IMR-90 (cell line): ENCODE data around the gene ADGRG1. TPM values are rescaled to one million over a fixed set of nuclear protein-coding genes. Genes with fewer than 3 reads are reported as not detected.

Experiments
- ATAC-seq: fragments of 200-7000 bp; cut with Tn5 transposase; 2 replicates; pipeline ENCODE4 v1.9.1; 2020; ENCODE audit warnings: low read depth, mild to moderate bottlenecking, moderate library complexity
- BruUV-seq: library from RNA; stranded (reverse); fragments of 400-500 nt; replicated peaks from 2 replicates; lab custom pipeline; 2021; lab: Mats Ljungman, UMichigan
- CTCF ChIA-PET: fragments of 300-600 bp; formaldehyde crosslinking; extraction: SDS; loops from one replicate; lab custom pipeline; 2021; ENCODE audit warnings: antibody characterized with exemption; lab: Yijun Ruan, JAX
- POLR2A ChIA-PET: fragments of 300-600 bp; sonication (Branson Sonifier 250); formaldehyde crosslinking; loops from one replicate; lab custom pipeline; 2022; ENCODE audit warnings: antibody characterized with exemption; ENCODE audit not compliant: unreplicated experiment; lab: Charles Lee
- DNase-seq: peaks from one replicate; pipeline ENCODE4 v3.0.0; 2013
- H2AFZ ChIP-seq: replicated peaks from 2 replicates; pipeline ENCODE3; 2013; ENCODE audit warnings: low read length, mild to moderate bottlenecking; ENCODE audit not compliant: poor library complexity
- H2AK5ac ChIP-seq: 2 replicates; pipeline ENCODE4 v1.6.1; 2013; ENCODE audit warnings: low read depth, low read length, inconsistent platforms
- H2AK9ac ChIP-seq: replicated peaks from 2 replicates; pipeline ENCODE3; 2013; ENCODE audit warnings: mild to moderate bottlenecking, low read depth, low read length, moderate library complexity; ENCODE audit not compliant: poor library complexity
- H2BK120ac ChIP-seq: 2 replicates; pipeline ENCODE4 v1.6.1; 2013; ENCODE audit warnings: low read depth, low read length, inconsistent platforms
- H2BK15ac ChIP-seq: 3 replicates; pipeline ENCODE4 v1.6.1; 2013; ENCODE audit warnings: low read depth, low read length, inconsistent platforms
- H2BK20ac ChIP-seq: 2 replicates; pipeline ENCODE4 v1.6.1; 2013; ENCODE audit warnings: low read depth, mild to moderate bottlenecking, inconsistent platforms, low read length, moderate library complexity
- H2BK5ac ChIP-seq: 2 replicates; pipeline ENCODE4 v1.6.1; 2013; ENCODE audit warnings: mild to moderate bottlenecking, low read depth, low read length, inconsistent platforms; ENCODE audit not compliant: poor library complexity, severe bottlenecking
- H3K14ac ChIP-seq: replicated peaks from 2 replicates; pipeline ENCODE4 v1.6.1; 2013; ENCODE audit warnings: low read depth, low read length, inconsistent platforms
- H3K18ac ChIP-seq: 2 replicates; pipeline ENCODE4 v1.6.1; 2013; ENCODE audit warnings: low read depth, low read length, control low read depth
- H3K23ac ChIP-seq: 2 replicates; pipeline ENCODE4 v1.6.1; 2013; ENCODE audit warnings: low read depth, low read length, inconsistent platforms
- H3K27ac ChIP-seq: 2 replicates; pipeline ENCODE4 v1.5.1; 2013; ENCODE audit warnings: mild to moderate bottlenecking, control low read depth, low read length; ENCODE audit not compliant: insufficient read depth
- H3K27me3 ChIP-seq: 2 replicates; pipeline ENCODE4 v1.6.1; 2013; ENCODE audit warnings: low read length; ENCODE audit not compliant: control insufficient read depth, insufficient read depth
- H3K36me3 ChIP-seq: 2 replicates; pipeline ENCODE4 v1.6.1; 2013; ENCODE audit warnings: low read length, mixed read lengths; ENCODE audit not compliant: control insufficient read depth, insufficient read depth
- H3K4ac ChIP-seq: 2 replicates; pipeline ENCODE4 v1.6.1; 2013; ENCODE audit warnings: low read depth, low read length, inconsistent platforms
- H3K4me1 ChIP-seq: 2 replicates; pipeline ENCODE4 v1.6.1; 2013; ENCODE audit warnings: low read length, mixed read lengths; ENCODE audit not compliant: control insufficient read depth, insufficient read depth
- H3K4me2 ChIP-seq: 2 replicates; pipeline ENCODE4 v1.6.1; 2013; ENCODE audit warnings: low read depth, mild to moderate bottlenecking, control low read depth, low read length, moderate library complexity
- H3K4me3 ChIP-seq: 2 replicates; pipeline ENCODE4 v1.5.1; 2013; ENCODE audit warnings: low read depth, mild to moderate bottlenecking, control low read depth, low read length, moderate library complexity; ENCODE audit not compliant: insufficient read depth
- H3K56ac ChIP-seq: 2 replicates; pipeline ENCODE4 v1.6.1; 2013; ENCODE audit warnings: low read length, inconsistent platforms; ENCODE audit not compliant: insufficient read depth; ENCODE audit errors: extremely low read depth
- H3K79me1 ChIP-seq, 2 experiments: 2 replicates each; pipeline ENCODE4 v1.6.1; 2013; ENCODE audit warnings: low read length in 2 of 2, inconsistent platforms in 1 of 2, low read depth in 1 of 2
- H3K9ac ChIP-seq: 2 replicates; pipeline ENCODE4 v1.6.1; 2013; ENCODE audit warnings: low read depth, low read length, control low read depth
- H3K9me1 ChIP-seq: 2 replicates; pipeline ENCODE4 v1.6.1; 2013; ENCODE audit warnings: low read length, inconsistent platforms; ENCODE audit not compliant: insufficient read depth
- H3K9me3 ChIP-seq: 2 replicates; pipeline ENCODE4 v1.6.1; 2013; ENCODE audit warnings: low read length; ENCODE audit not compliant: control insufficient read depth, insufficient read depth
- H4K20me1 ChIP-seq: 2 replicates; pipeline ENCODE4 v1.6.1; 2013; ENCODE audit warnings: low read length, inconsistent platforms; ENCODE audit not compliant: insufficient read depth
- H4K5ac ChIP-seq: 2 replicates; pipeline ENCODE4 v1.6.1; 2013; ENCODE audit warnings: mild to moderate bottlenecking, low read depth, low read length, control low read depth
- H4K8ac ChIP-seq, 2 experiments: 2 replicates each; pipeline ENCODE4 v1.6.1; 2013; ENCODE audit warnings: low read depth in 2 of 2, low read length in 2 of 2, control low read depth in 1 of 2, inconsistent platforms in 1 of 2
- H4K91ac ChIP-seq: 2 replicates; pipeline ENCODE4 v1.6.1; 2013; ENCODE audit warnings: low read depth, low read length, inconsistent platforms; ENCODE audit not compliant: insufficient read depth
- BHLHE40 ChIP-seq: fragments of 150-350 bp; IDR thresholded peaks from 2 replicates; pipeline ENCODE4 v1.6.1; 2016; ENCODE audit warnings: mild to moderate bottlenecking, low read depth, low read length
- CEBPB ChIP-seq: IDR thresholded peaks from 2 replicates; pipeline ENCODE4 v1.6.1; 2012; ENCODE audit warnings: low read depth, low read length, improper control_type of control experiment
- CHD1 ChIP-seq: IDR thresholded peaks from 2 replicates; pipeline ENCODE4 v1.6.1; 2012; ENCODE audit warnings: low read depth, low read length, improper control_type of control experiment
- FOS ChIP-seq: fragments of 150-350 bp; IDR thresholded peaks from 2 replicates; pipeline ENCODE4 v1.6.1; 2016; ENCODE audit warnings: low read depth, low read length
- MAFK ChIP-seq: IDR thresholded peaks from 2 replicates; pipeline ENCODE4 v1.6.1; 2012; ENCODE audit warnings: low read depth, low read length, improper control_type of control experiment
- MAZ ChIP-seq: IDR thresholded peaks from 2 replicates; pipeline ENCODE4 v1.6.1; 2012; ENCODE audit warnings: low read depth, mild to moderate bottlenecking, low read length, improper control_type of control experiment, moderate library complexity, borderline replicate concordance
- MXI1 ChIP-seq: IDR thresholded peaks from 2 replicates; pipeline ENCODE4 v1.6.1; 2012; ENCODE audit warnings: low read depth, mild to moderate bottlenecking, low read length, moderate library complexity, borderline replicate concordance
- NFE2L2 ChIP-seq: fragments of 150-350 bp; IDR thresholded peaks from 2 replicates; pipeline ENCODE4 v1.6.1; 2016; ENCODE audit warnings: low read depth, mild to moderate bottlenecking, low read length
- POLR2A ChIP-seq: IDR thresholded peaks from 2 replicates; pipeline ENCODE4 v1.6.1; 2012; ENCODE audit warnings: mild to moderate bottlenecking, low read depth, low read length
- RAD21 ChIP-seq: IDR thresholded peaks from 2 replicates; pipeline ENCODE4 v1.6.1; 2012; ENCODE audit warnings: low read length, improper control_type of control experiment
- RCOR1 ChIP-seq: IDR thresholded peaks from 2 replicates; pipeline ENCODE4 v1.6.1; 2012; ENCODE audit warnings: mild to moderate bottlenecking, low read length, improper control_type of control experiment; ENCODE audit not compliant: insufficient replicate concordance
- RFX5 ChIP-seq: IDR thresholded peaks from 2 replicates; pipeline ENCODE4 v1.8.0; 2012; ENCODE audit warnings: low read depth, mild to moderate bottlenecking, low read length, moderate library complexity
- SMC3 ChIP-seq: fragments of 150-350 bp; IDR thresholded peaks from 2 replicates; pipeline ENCODE4 v1.6.1; 2016; ENCODE audit warnings: low read depth, mild to moderate bottlenecking, antibody characterized with exemption, low read length, moderate library complexity
- WGBS, 2 experiments: methylation state at CpG; one replicate each; pipeline versions ENCODE4 v1.1.5 to v1.1.7; 2013; ENCODE audit warnings: missing lambda C conversion rate in 2 of 2; ENCODE audit not compliant: insufficient read length in 1 of 2; ENCODE audit errors: extremely low coverage in 2 of 2; 5-methylcytosine and 5-hydroxymethylcytosine counted together
- dilution Hi-C: fragments of 300-500 bp; cut with HindIII; formaldehyde crosslinking; loops from one replicate; pipeline ENCODE4 v1.14.3; 2018; ENCODE audit warnings: low sequenced_read_pairs; ENCODE audit not compliant: unreplicated experiment
- in situ Hi-C: fragments of 300-500 bp; cut with MboI; formaldehyde crosslinking; loops from 3 replicates; pipeline ENCODE4 v1.14.3; 2019; ENCODE audit warnings: low sequenced_read_pairs, inconsistent platforms, mixed read lengths
- intact Hi-C: fragments of 100-400 bp; cut with micrococcal nuclease; formaldehyde crosslinking; loops from 2 replicates; pipeline ENCODE4 v1.10.0; 2022
- polyA plus RNA-seq, 3 experiments: library from polyadenylated mRNA; depleted of rRNA; stranded (reverse); fragments of >200 nt; gene quantifications; 2 replicates each; pipeline ENCODE4 v1.2.3, GENCODE V29; 2012; ENCODE audit warnings: low replicate concordance in 1 of 3
- total RNA-seq: library from RNA; depleted of rRNA; stranded (reverse); fragments of >200 nt; gene quantifications from 2 replicates; pipeline ENCODE4 v1.2.3, GENCODE V29; 2012
- TF ChIP-seq, protein P1 (sequence below): fragments of 150-350 bp; IDR thresholded peaks from 2 replicates; pipeline ENCODE4 v1.6.1; 2017; ENCODE audit warnings: mild to moderate bottlenecking, antibody characterized with exemption, low read length, low read depth
- TF ChIP-seq, protein P2 (sequence below): conservative IDR thresholded peaks from 2 replicates; pipeline ENCODE4 v1.5.1; 2012; ENCODE audit warnings: mild to moderate bottlenecking, low read depth, low read length, improper control_type of control experiment
- TF ChIP-seq, protein P3 (sequence below): fragments of 150-350 bp; IDR thresholded peaks from 2 replicates; pipeline ENCODE4 v1.6.1; 2016; ENCODE audit warnings: low read depth, mild to moderate bottlenecking, low read length, moderate library complexity, borderline replicate concordance

The ADGRG1 gene
- total and polyA plus RNA-seq, 2 of the 4 experiments (the other 2 are of a cell fraction) = 0.90 to 8.4 TPM

DNA sequence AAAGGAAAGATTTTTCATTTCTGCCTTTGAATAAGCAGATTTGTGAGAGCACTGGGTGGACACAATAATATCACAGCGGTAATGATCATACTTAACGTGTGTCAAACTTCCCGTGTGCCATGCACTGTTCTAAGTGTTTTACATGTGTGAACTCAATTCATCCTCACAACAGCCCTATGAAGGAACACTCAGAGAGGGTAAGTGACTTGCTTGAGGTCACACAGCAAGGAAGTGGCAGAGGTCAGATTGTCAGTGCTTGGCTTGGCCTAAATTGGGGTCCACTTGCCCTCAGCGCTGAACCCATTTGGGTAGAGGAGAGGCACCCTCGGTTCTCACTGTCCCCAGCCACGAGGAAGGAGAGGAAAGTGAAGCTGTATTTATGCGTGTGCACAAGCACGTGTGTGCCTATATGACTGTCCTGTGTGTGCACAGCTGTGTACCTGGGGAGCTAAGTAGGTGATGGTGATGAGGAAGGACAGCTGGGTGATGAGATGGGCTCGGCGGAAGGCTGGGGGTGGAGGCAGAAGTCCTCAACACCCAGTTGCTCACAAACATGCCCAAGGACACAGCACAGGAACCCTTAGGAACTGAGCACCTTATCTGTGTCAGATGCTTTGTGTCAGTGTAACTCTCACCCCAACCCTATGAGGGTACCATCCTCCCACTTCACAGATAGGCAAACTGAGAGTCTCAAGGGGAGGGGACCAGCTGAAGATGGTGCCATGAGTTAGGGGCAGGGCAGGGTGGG is 29.9 kb downstream of the ADGRG1 start:
- Histone ChIP-seq H4K20me1 (no peaks in the 10 kb centered on the region), H3K4me1 (no peaks in the 10 kb centered on the region), H2BK120ac (no peak overlapping the region), H2AFZ (no peak overlapping the region), H2BK15ac (no peak overlapping the region), H3K9ac (no peak overlapping the region), H3K4me3 (no peak overlapping the region), H3K23ac (no peak overlapping the region), H3K27me3 (no peaks in the 10 kb centered on the region; the same call in 1 of the 2 replicates), H2BK20ac (no peak overlapping the region), H3K36me3 (no peaks in the 10 kb centered on the region), H4K8ac (no peak overlapping the region), H2BK5ac (no peak overlapping the region), H4K5ac (no peak overlapping the region), H3K14ac (no peak overlapping the region), H3K9me3 (no peaks in the 10 kb centered on the region), H3K9me1 (no peaks in the 10 kb centered on the region; the same call in 1 of the 2 replicates), H4K91ac (no peak overlapping the region), H3K4ac (no peak overlapping the region), H3K79me1 (no peaks in the 10 kb centered on the region), H2AK5ac (no peak overlapping the region), H3K4me2 (no peak overlapping the region), H2AK9ac (no peak overlapping the region), H3K27ac (no peak overlapping the region), H3K56ac (no peak overlapping the region), H3K18ac (no peak overlapping the region)
- DNase-seq (no peak), ATAC-seq (no peak)
- dilution Hi-C loops = no loop called here
- TF ChIP-seq FOS (no peak), SMC3 (no peak), MAZ (no peak), RAD21 (no peak), RFX5 (no peak), POLR2A (no peak), BHLHE40 (no peak), NFE2L2 (no peak), RCOR1 (no peak), MAFK (no peak), CEBPB (no peak), CHD1 (no peak), MXI1 (no peak)
- TF ChIP-seq, protein P1, sequence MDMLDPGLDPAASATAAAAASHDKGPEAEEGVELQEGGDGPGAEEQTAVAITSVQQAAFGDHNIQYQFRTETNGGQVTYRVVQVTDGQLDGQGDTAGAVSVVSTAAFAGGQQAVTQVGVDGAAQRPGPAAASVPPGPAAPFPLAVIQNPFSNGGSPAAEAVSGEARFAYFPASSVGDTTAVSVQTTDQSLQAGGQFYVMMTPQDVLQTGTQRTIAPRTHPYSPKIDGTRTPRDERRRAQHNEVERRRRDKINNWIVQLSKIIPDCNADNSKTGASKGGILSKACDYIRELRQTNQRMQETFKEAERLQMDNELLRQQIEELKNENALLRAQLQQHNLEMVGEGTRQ = no peak
- TF ChIP-seq, protein P2, sequence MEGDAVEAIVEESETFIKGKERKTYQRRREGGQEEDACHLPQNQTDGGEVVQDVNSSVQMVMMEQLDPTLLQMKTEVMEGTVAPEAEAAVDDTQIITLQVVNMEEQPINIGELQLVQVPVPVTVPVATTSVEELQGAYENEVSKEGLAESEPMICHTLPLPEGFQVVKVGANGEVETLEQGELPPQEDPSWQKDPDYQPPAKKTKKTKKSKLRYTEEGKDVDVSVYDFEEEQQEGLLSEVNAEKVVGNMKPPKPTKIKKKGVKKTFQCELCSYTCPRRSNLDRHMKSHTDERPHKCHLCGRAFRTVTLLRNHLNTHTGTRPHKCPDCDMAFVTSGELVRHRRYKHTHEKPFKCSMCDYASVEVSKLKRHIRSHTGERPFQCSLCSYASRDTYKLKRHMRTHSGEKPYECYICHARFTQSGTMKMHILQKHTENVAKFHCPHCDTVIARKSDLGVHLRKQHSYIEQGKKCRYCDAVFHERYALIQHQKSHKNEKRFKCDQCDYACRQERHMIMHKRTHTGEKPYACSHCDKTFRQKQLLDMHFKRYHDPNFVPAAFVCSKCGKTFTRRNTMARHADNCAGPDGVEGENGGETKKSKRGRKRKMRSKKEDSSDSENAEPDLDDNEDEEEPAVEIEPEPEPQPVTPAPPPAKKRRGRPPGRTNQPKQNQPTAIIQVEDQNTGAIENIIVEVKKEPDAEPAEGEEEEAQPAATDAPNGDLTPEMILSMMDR = no peak
- TF ChIP-seq, protein P3, sequence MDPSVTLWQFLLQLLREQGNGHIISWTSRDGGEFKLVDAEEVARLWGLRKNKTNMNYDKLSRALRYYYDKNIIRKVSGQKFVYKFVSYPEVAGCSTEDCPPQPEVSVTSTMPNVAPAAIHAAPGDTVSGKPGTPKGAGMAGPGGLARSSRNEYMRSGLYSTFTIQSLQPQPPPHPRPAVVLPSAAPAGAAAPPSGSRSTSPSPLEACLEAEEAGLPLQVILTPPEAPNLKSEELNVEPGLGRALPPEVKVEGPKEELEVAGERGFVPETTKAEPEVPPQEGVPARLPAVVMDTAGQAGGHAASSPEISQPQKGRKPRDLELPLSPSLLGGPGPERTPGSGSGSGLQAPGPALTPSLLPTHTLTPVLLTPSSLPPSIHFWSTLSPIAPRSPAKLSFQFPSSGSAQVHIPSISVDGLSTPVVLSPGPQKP = no peak
- ChIA-PET CTCF (no interaction called here), POLR2A (no interaction called here)
- no TSS peak for BruUV-seq
- intact Hi-C loops = no loop called here
- in situ Hi-C loops = no loop called here
- no CpG with 5 or more reads among the region's 10 CpGs for WGBS, 2 experiments
